IPS-18c (cell line): ENCODE data around the gene FAM222B.
"Not testable (repeated sequence)": the region's sequence is repeated elsewhere in the genome, so short reads cannot be mapped to it uniquely, and the experiment has no call there.

ENCODE experiments used
- H3K4me3 ChIP-seq: 2 replicates; pipeline ENCODE4 v1.7.0; 2013; ENCODE audit warnings: low read depth, mild to moderate bottlenecking, low read length, moderate library complexity; ENCODE audit not compliant: insufficient read depth
- H3K9me3 ChIP-seq: one replicate; pipeline ENCODE4 v1.6.1; 2013; ENCODE audit warnings: mild to moderate bottlenecking, low read length, moderate library complexity; ENCODE audit not compliant: control insufficient read depth, insufficient read depth

The FAM222B gene

DNA sequence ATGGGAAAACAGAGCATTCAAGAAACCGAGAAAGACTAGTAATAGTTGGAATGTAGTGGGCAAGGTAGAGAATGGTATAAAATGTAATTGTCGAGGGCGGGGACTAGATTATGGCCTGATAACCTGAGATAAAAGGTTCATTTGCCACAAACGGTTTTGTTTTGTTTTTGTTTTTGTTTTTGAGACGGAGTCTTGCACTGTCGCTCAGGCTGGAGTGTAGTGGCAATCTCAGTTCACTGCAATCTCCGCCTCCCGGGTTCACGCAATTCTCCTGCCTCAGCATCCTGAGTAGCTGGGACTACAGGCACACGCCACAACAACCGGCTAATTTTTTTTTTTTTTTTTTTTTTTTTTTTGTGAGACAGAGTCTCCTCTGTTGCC, 112.7 kb downstream of the FAM222B start:
- no peaks in the 10 kb centered on the region for H3K9me3 ChIP-seq
- no peak overlapping the region for H3K4me3 ChIP-seq

DNA sequence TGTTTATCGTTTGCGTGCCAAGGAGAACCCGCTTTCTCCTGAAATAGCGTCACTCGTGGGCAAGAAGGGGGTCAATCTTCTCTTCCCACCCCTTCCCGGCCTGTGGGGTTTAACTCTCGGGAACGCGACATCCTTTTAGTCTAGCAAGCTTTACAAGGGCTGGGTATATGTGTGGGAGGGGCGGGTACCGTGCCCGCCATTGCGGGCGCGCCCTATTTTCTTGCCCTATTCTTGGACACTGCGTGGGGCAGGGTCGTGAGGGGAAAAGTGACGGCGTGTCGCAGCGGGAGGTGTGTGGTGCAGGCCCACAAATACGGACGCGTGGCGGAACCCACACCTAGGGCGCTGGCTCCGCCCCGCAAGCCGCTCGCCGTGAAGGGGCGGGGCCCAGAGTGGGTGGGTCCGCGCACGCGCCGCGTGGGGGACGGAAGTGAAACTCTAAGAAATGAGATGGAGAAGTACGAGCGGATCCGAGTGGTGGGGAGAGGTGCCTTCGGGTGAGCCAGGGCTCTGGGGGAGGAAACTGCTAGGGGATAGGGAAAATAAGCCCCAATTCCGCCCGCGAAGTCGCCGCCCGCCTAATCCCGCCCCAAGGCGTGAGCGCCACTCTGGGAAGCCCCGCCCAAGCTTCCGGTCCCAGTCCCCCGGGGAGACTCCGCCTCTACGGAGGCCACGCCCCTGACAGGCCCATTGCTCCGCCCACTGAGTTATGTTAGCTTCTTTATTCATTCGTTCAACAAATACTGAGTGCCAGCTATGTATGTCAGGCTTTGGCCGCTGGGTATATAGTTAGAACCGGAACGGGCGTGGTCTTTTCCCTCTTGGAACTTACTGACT, 114.0 kb downstream of the FAM222B start, which contains the start of gene NEK8:
Gene NEK8, plus strand, starts transcription at position 425 of the 837 bp plus-strand sequence. Its CDS starts 26 bp downstream, at position 451.
- Histone ChIP-seq H3K9me3 (no peaks in the 10 kb centered on the region), H3K4me3 (peak within 1 kb of the TSS; percentile 81)

DNA sequence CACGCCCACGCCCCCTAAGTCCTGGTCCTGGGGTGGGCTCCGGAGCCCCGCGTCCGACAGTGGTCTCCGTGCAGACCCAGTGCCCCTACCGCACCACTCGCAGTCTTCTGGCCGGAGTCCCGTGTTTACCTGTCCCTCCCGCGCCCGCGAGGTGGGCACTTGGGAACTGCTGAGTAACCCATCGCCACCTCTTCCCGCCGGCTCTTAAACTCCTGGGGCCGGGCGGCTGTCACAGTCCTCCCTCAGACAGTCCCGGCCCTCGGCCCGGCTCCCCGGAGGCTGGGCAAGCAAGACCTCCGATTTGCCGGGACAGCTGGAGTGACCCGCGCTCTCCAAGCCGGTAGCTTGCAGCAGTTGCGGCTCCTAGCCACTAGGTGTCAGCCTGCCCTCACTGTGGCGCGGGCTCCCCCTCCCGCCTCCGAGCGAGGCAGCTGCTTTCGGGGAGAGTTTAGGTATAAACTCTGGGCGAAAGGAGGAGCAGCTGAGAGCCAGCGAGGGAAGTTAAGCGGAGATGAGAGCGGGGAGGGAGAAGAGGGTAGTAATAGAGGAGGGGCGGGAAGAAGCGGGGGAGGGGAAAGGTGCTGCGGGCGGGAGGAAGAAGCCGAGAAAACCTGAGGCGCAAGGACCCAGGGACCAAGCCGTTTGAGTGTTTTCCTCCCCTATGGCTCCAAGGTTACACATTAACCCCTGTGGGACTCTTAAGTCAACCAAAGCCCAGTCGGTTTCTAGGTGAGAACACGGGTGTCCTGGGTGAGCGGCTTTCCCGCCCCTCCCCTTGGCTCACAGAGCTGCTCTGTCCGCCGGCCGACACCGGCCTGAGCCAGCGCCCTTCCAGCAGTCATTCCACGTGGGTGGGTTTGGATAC, 115.7 kb downstream of the FAM222B start:
- peak overlapping the region; percentile 91 for H3K4me3 ChIP-seq
- H3K9me3 ChIP-seq, result no peaks in the 10 kb centered on the region

DNA sequence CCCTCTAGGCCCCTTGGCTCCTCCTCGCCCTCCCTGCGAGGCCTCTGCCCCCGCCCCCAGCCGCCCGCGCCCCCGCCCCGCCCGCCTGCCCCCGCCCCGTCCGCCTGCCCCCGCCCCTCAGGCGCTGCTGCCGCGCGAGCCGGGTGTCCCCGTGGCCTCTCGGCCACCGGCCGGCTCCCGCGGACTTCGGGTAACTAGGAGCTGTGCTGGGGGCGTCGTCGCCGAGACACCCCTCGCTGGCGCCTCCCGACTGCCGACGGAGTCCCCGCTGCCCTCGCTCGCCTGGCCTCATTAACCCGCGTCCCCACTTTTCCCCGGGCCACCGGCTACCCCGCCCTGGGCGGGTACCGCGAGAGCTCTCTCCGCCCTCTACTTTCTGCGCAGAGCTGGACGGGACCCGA, 116.4 kb downstream of the FAM222B start, which contains the start of gene TLCD1:
Gene TLCD1, minus strand, starts transcription at position 8 of the 401 bp plus-strand sequence. CDS start 136 bp downstream, outside the sequence.
- Histone ChIP-seq H3K9me3 (no peaks in the 10 kb centered on the region), H3K4me3 (peak within 1 kb of the TSS; percentile 91)

DNA sequence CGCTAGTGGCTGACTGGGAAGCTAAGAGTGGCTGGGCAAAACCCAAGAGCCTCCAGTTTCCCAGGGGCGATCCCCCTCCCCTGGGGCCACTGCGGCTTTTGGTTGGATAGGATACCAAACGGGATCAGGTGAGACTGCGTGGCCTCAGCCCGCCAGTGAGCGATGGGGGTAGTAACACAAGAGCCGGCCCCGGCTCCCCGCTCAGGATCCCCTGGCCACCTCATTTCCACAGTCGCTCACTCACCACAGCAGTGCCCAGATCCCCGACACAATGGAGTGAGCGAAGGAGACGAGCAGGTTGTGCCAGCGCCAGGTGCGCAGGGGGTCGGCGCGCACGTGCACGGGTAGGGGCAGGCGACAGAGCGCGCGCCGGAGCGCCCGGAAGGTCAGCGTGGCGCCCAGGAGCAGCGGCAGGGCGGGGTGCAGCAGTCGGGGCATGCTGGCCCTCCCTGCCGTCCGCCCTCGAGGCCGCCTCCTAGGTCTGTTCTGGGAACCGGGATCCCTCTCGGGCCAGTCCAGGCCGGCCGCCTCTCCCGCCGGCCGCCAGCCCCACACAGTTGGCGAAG, 116.8 kb downstream of the FAM222B start:
- Histone ChIP-seq H3K4me3 (peak overlapping the region; percentile 76), H3K9me3 (no peaks in the 10 kb centered on the region)

DNA sequence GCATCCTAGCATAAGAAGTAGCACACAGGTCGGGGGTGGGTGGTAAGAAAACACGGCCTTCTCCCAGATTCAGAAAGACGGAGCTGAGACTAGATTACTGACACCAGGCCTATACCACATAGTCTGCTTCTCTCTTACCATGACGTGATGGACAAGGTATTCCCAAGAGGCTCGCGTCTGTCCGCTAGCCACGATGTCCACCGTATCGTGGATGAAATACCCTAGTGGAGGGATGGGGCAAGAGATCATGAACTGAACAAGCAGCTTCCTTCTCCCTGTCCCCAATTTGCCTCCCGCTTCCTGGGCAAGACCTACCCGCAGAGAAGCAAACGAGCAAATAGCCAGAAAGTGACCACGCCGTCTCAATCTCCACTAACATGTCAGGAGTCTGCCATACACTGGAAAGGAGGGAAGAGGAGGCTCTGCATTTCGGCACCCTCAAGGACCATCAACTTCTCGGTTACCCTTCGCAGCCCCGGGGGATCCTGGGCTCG, 117.4 kb downstream of the FAM222B start:
- H3K4me3 ChIP-seq, result peak overlapping the region; percentile 76
- H3K9me3 ChIP-seq, result no peaks in the 10 kb centered on the region

DNA sequence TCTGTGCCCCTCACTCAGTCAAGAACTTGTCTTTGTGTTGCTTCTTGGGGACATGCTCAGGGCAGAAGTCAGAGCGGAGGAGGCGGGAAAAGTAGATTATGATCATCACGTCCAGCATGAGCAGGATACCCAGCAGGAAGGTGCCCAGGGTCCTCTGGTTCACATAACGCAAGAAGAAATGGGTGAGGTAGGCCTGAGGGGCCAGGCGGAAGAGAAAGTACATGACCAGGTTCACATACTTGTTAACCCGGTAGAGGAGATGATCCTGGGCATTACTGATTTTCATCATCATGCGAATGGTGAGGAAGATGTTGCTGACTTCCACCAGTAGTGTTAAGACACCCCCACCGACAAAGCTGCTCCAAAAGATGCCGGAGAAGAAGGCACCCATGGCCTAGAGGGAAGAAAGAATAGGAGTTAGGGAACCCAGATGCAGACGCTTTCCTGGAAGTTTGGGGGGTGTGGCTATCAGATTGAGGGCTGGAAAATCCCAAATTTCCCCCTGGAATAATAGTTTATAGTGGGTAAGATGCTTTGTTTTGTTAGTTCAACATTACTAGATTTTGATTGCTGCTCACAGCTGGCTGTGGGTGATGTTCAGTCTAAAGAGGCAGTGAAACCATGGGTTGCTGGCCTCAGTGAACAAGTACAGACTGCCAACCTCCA, 118.0 kb downstream of the FAM222B start:
- Histone ChIP-seq H3K9me3 (no peaks in the 10 kb centered on the region), H3K4me3 (peak overlapping the region; percentile 76)

DNA sequence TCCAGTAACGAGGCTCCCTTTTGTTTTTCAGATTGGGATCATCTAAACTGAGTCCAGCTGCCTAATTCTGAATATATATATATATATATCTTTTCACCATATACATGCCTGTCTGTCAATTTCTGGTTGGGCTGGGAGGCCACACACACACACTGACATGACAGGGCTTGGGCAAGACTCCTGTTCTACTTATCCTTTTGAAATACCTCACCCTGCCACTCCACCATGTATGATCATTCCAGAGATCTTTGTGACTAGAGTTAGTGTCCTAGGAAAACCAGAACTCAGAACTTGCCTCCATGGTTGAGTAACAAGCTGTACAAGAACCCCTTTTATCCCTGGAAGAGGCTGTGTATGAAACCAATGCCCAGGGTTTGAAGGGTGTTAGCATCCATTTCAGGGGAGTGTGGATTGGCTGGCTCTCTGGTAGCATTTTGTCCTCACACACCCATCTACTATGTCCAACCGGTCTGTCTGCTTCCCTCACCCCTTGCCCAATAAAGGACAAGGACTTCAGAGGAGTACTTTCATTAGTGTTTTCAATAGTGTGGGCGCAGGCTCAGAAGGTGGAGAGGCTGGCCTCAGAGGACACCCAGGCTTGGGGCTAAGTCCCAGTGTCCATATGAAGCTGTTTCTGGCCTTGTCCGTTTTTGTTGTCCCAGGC, 118.6 kb downstream of the FAM222B start:
- H3K4me3 ChIP-seq, result peak overlapping the region; percentile 76; the same call in 1 of the 2 replicates
- H3K9me3 ChIP-seq, result not testable (repeated sequence)

DNA sequence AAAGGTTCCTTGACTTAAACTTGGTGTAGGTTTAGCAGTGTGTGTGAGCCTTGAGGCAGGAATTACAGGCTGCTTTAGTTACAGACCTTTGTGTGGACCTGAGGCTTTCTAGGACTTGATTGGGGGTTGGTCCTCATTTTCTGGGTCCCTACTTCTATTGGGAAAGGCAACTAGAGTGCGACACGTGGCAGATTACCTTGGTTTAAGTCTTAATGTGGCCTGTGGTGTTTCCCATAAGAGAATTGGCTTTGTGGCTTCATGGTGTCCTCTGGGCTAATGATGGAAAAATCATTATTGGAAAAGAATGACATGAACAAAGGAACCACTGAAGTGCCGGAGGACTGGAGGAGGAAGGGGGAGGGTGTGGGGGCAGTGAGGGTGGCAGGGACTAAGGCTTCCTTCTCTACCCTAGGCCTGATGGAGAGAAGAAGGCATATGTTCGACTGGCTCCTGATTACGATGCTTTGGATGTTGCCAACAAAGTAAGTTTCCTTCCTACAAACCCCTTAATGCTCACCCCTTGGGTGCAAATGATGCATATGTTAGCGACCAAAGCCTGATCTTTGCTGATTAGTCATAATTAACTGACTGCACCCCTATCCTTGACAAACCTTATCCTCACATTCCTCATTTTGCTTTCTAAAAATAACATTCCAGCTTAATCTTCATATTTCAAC, 119.3 kb downstream of the FAM222B start:
- H3K9me3 ChIP-seq, result no peaks in the 10 kb centered on the region
- H3K4me3 ChIP-seq, result no peak overlapping the region

DNA sequence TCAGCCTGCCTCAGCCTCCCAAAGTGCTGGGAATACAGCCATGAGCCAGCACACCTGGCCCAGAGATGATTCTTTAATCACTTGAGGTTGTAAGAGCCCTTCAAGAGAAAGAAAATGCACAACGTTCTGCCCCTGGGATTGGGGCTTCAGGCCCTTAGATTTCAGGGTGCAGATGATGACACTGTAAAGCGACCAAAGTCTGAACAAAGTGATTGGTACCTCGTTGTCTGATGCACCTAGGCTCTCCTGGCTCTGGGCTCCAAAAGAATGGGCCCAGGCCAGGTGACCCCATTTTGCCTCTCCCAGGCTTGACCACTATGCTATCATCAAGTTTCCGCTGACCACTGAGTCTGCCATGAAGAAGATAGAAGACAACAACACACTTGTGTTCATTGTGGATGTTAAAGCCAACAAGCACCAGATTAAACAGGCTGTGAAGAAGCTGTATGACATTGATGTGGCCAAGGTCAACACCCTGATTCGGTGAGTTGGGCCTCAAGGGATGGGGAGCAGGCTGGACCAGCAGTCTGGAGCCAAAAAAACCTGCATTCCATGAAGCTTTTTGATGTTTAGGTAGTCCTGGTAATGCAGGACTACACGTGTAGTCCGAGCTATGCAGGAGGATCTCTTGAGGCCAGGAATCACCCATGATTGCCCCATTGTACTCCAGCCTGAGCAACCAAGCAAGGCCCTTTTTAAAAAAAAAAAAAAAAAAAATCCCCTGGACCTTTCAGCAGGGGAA, 120.0 kb downstream of the FAM222B start:
- H3K9me3 ChIP-seq, result no peaks in the 10 kb centered on the region
- H3K4me3 ChIP-seq, result 0 out of 2 replicates have a peak overlapping the region, but pooled peaks have one; percentile 25

DNA sequence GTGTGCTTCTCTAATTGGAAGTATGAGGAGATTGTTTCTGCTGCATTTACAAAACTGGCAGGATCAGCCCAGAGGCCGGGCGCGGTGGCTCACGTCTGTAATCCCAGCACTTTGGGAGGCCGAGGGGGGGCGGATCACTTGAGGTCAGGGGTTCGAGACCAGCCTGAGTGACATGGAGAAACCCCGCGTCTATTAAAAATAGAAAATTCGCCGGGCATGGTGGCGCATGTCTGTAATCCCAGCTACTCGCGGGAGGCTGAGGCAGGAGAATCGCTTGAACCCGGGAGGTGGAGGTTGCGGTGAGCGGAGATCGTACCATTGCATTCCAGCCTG, 121.6 kb downstream of the FAM222B start:
- H3K4me3 ChIP-seq, result peak overlapping the region; percentile 95
- H3K9me3 ChIP-seq, result not testable (repeated sequence)

DNA sequence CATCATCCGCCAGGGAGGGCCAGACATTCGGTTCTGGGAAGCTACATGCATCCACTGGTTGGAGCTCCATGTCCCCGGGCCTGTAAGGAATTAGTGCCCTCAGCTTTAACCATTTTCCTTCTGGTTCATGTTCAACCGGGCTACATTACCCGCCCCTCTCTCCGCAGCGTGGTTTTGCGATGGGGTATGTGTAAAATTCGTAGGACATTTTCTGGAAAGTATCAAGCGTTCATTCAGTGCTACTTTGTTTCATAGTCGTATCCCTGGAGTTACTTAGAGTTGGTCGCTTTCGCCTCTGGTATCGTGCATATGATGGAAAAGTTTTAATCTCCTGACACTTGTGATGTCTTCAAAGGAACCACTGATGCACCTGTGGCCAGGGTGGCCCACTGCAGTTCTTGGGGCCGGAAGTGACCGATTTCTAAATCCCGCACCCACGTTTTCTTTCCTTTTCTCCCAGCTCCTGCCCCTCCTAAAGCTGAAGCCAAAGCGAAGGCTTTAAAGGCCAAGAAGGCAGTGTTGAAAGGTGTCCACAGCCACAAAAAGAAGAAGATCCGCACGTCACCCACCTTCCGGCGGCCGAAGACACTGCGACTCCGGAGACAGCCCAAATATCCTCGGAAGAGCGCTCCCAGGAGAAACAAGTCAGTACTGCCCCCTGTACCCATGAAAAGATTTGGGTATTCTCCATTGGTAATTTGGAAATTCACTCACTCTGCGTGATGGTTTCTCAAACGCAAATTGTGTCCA, 122.2 kb downstream of the FAM222B start:
- Histone ChIP-seq H3K4me3 (peak overlapping the region; percentile 95), H3K9me3 (no peaks in the 10 kb centered on the region)

DNA sequence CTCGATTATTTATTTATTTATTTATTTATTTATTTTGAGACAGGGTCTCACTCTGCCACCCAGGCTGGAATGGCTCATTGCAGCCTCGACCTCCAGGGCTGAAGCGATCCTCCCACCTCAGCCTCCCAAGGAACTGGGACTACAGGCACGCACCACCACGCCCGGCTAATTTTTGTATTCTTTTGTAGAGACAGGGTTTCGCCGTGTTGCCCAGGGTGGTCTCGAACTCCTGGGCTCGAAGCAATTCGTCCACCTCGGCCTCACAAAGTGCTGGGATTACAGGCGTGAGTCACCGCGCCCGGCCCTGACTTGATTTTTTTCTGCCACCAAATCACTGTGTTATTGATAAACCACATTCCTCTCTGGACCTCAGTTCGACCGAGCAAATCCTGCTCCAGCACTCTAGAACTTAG, 123.6 kb downstream of the FAM222B start:
- Histone ChIP-seq H3K4me3 (peak overlapping the region; percentile 42), H3K9me3 (no peaks in the 10 kb centered on the region)

DNA sequence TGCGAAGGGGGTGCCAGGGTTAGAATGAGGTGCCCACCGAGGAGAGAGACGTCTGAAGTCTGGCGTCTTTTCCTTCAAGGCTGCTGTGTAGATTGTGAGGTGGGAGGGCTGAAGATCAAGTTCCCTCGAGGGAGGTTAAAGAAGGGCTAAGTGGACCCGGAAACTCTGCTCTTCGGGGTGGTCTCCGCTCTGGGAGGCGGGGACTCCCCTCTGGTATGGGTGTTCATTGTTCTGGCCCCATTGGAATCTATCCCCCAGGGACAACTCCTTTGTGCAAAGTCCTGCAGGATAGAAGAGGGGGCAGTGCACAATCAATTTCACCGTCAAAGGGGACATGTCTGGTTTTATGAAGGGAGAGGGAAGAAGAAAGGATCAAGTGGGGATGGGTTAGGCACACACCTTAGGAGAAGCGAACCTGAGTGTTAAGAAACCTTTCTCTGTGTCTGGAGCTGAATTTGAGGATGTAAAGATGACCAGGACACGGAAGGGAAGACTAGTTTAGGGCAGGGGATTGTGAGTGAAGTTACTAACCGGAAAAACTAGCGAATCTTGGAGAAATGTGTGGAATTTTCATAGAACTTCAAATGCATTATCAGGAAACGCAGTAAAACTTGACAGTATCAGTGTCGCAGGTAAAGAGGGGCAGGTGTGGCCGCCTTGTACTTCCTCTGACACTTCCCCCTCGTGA, 124.1 kb downstream of the FAM222B start:
- Histone ChIP-seq H3K9me3 (no peaks in the 10 kb centered on the region), H3K4me3 (peak overlapping the region; percentile 50)
